NCI-H1048 (cell line): ENCODE results near the gene ABCB1.

Experiments
- DNase-seq: peaks from one replicate; lab custom pipeline; 2025; lab: John Stamatoyannopoulos, UW

ABCB1 gene

GRCh38 chr7:87513735-87514335 is 86.8 kb downstream of the ABCB1 start:
- DNase-seq, result no peak

- DNase-seq, result no peak
These were observed 87.8 kb downstream of the ABCB1 start for GRCh38 chr7:87512906-87513305.

- no peak for DNase-seq
These were observed 89.2 kb downstream of the ABCB1 start for GRCh38 chr7:87511510-87511909.

DNA sequence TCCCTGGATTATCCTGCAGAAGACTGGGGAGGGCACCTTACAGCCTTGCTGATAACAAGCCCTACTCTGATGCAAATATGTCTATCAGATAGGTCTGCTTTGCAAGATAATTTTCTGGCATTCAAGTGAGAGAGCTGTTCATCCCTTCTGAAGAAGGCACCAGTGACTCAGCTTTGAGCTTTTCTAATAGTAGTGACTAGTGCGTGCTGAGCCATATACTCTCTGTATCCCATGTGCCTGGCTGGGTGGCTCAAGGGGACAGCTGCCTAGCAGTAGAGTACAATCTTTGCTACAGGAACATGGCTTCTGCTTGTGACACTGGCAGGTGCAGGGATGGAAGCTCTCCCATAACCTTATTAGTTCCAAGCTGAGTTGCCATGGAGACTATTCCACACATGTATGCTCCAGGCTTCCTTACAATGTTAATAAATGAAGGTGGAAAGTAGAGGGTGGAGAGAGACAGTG is 90.2 kb downstream of the ABCB1 start:
- DNase-seq, result no peak

DNA sequence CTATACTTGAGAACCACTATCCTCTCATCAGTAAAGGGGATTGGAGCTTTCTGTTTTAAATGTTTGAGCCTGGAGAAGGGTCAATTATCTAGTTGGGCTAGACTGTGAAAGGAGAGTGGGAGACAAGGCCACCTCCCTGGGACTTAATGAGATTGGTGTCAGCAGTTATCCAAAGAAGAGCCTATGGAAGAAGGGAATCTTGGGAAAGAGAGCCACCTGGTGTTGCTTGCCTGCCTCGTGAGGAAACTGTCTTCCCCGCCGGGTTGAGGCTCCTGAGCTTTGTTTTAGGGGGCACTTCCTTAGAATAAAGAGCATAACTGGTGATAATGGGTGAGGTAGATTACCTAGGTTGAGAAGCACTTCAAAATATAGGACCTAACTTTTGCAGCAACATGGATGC is 93.2 kb downstream of the ABCB1 start:
- no peak for DNase-seq

DNA sequence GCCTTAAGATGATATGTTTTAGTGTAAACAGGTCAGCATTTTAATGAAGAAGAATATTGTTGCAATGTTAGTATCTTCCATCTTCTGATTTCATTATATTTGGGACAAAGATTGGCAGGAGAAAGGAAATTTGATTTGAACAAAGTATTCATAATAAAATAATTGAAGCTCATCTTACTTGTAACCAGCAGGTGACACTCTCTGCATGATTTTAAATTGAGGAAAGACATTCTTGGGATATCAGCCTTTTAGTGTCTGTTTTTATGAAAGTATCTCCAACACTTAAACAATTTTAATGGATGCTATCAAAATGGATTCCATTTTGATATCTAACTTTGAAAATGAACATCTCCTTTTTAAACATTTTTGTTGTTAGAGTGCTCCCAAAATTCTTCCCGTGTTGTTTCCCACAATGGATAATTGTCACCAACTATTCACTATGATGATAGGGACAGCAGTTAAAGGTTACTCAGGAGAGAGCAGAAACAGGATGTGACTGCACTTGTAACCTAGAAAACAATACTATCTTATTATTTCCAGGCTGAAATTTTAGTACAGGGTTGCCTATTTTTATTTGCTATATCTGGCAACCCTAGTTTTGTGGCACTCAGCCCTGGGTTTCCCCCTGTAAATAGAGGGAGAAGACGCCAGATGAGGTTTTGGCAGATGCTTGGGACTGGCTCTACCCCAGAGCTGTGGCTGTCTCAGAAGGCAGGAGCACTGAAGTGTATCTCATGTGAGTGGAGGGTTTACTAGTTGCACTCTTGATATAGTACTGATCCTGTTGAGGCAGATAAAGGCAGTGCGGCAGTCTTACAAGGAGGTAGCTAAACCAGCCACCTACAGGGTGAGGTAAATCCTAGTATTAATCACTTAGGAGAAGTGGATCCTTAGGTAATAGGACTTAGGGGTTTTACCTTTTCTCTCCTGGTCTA is 94.2 kb downstream of the ABCB1 start:
- no peak for DNase-seq

- DNase-seq, result no peak
These were observed 95.0 kb downstream of the ABCB1 start for GRCh38 chr7:87505557-87506245.

DNA sequence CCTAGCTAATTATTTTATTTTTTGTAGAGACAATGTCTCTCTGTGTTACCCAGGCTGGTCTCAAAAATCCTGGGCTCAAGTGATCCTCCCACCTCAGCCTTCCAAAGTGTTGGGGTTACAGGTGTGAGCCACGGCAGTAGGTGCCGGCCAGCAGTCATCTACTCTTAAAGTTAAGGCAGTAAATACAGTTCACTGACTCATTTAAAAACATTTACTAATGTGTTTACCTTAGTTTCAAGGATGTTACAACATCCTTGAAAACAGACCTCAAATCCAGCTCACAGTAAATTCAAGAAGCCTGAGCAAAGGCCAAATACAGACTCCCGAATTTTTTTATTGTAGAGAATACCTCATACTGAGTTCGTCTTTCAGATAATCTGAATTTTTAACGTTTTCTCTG is 95.6 kb downstream of the ABCB1 start:
- no peak for DNase-seq

GRCh38 chr7:87499494-87499893 is 101.2 kb downstream of the ABCB1 start:
- no peak for DNase-seq

- DNase-seq, result no peak
These were observed 101.8 kb downstream of the ABCB1 start for GRCh38 chr7:87498893-87499292.

DNA sequence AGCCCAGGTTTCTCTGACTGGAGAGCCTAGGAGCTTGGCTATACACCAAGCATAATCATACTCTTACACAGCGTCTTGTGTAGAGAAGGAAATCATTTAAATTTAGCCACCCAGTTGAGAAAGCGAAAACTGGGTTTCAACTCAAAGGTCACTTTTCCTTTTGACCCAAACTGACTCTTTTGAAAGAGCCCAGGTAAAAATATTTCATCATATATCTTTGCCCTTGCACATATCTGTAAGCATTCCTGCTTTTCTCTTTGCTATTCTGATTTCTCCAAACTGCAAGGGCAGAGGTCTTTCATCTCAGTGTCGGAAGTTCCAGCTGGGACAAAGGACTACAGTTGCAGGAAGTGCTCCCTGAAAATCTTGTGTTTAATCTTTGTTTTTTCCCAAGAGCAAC is 103.2 kb downstream of the ABCB1 start:
- no peak for DNase-seq

GRCh38 chr7:87495366-87495765 is 105.3 kb downstream of the ABCB1 start:
- no peak for DNase-seq

- no peak for DNase-seq
These were observed 106.2 kb downstream of the ABCB1 start for GRCh38 chr7:87494454-87494853.

- DNase-seq, result no peak
These were observed 117.6 kb downstream of the ABCB1 start for GRCh38 chr7:87483131-87483530.

GRCh38 chr7:87482115-87482514 is 118.6 kb downstream of the ABCB1 start:
- DNase-seq, result no peak

GRCh38 chr7:87480386-87480785 is 120.3 kb downstream of the ABCB1 start:
- DNase-seq, result no peak

GRCh38 chr7:87479951-87480350 is 120.7 kb downstream of the ABCB1 start:
- DNase-seq, result no peak

GRCh38 chr7:87476179-87476557 is 124.5 kb downstream of the ABCB1 start:
- DNase-seq, result no peak

DNA sequence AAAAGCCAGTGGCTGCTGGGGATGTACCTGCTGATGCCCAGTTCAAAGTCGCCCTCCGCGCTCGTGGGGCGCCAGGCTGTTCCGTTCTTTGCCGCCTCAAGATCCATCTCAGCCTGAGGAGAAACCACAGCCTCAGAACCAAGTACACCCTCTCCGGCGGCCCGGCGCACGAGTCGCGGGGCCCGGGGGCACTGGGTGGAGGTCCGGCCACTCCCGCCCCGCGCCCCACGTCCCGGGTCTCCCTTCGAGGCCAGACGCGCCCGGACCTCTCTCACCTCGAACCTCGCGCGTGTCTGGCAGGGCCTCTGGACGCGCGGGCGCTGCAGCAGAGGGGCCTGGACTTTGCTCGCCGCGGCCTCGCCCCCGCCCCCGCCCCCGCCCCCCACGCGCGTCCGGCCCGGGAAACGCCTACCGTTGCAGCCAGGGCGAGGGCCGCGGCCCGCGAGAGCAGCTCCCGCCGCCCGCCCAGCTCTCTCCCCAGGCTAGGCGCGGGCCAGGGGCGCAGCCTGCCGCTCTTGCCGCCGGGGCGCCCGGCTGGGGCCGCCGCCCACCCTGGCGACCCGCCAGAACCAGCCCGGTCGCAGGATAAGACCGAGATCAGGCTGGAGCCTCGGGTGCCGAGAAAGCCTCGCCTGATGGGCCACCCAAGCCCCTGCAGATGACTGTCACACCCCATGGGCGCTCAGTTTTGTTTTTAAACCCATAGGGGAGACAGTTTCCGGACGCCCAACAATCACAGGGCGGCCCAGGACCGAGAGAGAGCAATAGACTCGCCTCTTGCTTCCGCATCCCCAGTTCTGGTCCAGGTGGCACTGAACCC is 125.1 kb downstream of the ABCB1 start, which contains the start of gene ABCB4:
ABCB4 (minus strand) TSS at position 322 of the 820 bp plus-strand sequence; CDS start at position 107, 215 bp downstream.
- DNase-seq, result no peak

- no peak for DNase-seq
These were observed 125.9 kb downstream of the ABCB1 start for GRCh38 chr7:87474533-87475358.

- DNase-seq, result no peak
These were observed 126.7 kb downstream of the ABCB1 start for GRCh38 chr7:87473986-87474385.
